ENCODE measurements around the gene CARD8.
A peak's percentile ranks its signal among the peaks of the same experiment; 100 is the strongest.
"Not testable (repeated sequence)": the region's sequence is repeated elsewhere in the genome, so short reads cannot be mapped to it uniquely, and the experiment has no call there.

CARD8 gene, protein sequence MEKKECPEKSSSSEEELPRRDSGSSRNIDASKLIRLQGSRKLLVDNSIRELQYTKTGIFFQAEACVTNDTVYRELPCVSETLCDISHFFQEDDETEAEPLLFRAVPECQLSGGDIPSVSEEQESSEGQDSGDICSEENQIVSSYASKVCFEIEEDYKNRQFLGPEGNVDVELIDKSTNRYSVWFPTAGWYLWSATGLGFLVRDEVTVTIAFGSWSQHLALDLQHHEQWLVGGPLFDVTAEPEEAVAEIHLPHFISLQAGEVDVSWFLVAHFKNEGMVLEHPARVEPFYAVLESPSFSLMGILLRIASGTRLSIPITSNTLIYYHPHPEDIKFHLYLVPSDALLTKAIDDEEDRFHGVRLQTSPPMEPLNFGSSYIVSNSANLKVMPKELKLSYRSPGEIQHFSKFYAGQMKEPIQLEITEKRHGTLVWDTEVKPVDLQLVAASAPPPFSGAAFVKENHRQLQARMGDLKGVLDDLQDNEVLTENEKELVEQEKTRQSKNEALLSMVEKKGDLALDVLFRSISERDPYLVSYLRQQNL

GRCh38 chr19:48255376-48256303 is at the start of gene CARD8:
CARD8 (minus strand) TSS chr19:48255912; CDS start chr19:48241020, 14,892 bp downstream.
- peak; percentile 91 to 92 for DNase-seq

DNA sequence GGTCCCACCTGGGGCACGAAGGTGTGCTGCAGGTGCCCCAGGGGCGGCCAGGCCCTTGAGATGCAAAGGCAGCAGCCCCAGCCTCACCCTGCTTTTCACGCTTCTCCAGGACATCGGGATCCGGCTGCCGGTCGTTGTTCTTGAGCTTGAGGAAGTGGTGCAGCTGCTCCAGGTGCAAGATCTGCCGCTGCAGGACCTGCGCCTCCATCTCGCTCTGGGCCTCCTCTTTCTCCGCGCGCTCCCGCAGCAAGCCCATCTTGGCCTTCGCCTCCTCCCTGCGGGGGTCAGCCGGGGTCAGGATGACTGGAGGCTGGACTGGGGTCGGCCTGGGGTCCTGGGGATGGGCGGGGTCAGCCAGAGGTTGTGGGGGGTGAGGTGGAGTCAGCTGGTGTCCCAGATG is 48.2 kb upstream of the CARD8 start:
- DNase-seq = no peak

GRCh38 chr19:48303367-48303766 is 47.7 kb upstream of the CARD8 start:
- DNase-seq = no peak

DNA sequence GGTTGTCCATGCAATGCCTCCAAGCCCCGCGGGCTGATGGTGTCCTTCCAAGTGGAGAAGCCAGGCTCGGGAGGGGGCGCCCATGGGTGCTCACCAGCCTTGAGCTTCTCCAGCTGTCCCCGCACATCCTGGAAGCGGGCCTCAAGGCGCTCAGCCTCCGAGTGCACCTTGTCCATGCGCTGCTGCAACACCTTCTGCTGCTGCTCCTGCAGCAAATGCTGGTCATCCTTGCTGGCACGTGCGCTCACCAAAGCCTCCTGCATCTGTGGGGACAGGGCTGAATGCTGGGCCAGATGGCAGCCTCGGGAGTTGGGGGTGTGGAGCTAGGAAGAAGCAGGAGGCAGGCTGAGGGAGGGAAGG is 46.9 kb upstream of the CARD8 start:
- DNase-seq = no peak

GRCh38 chr19:48301886-48302599 is 46.3 kb upstream of the CARD8 start:
- no peak for DNase-seq

DNA sequence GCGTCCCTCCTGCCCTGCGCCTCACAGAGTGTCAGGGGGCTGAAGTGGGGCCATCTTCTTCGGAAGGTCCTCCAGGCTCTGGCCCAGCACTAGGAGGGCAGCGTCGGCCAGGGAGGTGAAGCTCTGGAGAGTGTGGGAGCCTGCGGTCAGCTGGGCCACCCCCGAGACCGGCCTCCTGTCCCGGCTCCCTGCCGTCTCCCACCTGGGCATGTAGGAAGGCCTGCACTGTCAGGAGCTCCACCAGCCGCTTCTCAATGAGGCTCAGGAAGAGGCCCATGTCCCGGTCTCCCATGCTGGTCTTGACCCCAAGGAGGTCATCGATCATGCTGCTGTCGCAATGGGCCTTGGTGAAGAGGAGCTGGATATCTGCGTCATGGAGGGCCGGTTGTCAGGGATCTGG is 42.3 kb upstream of the CARD8 start:
- no peak for DNase-seq

GRCh38 chr19:48296963-48297734 is 41.4 kb upstream of the CARD8 start:
- no peak for DNase-seq

DNA sequence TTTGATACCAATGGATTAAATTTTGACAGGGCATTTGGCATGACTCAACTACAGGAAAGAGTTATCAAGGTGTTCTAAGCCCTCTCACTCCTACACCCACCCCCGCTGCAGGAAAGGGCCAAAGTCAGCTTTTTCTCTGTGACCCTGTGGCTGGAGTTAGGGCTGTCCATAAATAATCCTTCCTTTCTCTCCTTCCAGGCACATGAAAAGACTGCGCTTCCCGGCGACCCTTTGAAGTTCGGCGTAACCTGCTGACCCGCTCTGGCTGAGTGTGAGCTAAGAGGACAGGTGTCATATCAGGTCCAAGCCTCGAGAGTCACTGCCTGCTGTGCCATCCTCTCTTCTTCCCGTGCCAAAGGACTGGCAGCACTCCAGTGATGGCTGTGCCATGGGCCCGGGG is 39.7 kb upstream of the CARD8 start:
- DNase-seq = no peak

DNA sequence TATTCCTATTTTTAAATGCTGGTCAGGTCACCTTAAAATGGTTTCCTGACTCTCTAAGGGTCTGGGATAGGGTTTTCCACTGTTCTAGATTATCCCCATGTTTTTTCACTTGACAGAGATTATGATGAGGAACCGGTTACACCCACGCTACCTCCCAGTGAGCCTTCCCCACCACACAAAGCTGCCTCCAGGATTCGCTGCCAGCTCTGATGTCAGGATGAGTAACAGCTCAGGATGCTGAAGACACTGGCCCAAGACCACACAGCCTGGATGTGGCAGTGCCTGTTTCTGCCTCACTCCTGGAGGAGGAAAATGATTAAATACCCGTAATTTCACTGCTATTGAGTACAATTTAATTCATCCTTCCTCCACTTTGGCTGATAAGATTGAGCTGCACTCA is 37.1 kb upstream of the CARD8 start:
- DNase-seq = no peak

DNA sequence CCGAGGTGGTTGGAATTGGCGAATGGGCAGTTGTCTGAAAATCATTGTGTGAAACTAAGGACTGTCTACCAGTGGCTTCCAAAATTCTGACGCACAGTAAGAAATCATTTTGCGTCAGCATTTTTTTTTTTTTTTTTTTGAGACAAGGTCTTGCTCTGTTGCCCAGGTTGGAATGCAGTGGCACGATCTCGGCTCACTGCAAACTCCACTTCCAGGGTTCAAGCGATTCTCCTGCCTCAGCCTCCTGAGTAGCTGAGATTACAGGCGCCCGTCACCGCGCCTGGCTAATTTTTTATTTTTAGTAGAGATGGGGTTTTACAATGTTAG is 35.7 kb upstream of the CARD8 start:
- not testable (repeated sequence) for DNase-seq

DNA sequence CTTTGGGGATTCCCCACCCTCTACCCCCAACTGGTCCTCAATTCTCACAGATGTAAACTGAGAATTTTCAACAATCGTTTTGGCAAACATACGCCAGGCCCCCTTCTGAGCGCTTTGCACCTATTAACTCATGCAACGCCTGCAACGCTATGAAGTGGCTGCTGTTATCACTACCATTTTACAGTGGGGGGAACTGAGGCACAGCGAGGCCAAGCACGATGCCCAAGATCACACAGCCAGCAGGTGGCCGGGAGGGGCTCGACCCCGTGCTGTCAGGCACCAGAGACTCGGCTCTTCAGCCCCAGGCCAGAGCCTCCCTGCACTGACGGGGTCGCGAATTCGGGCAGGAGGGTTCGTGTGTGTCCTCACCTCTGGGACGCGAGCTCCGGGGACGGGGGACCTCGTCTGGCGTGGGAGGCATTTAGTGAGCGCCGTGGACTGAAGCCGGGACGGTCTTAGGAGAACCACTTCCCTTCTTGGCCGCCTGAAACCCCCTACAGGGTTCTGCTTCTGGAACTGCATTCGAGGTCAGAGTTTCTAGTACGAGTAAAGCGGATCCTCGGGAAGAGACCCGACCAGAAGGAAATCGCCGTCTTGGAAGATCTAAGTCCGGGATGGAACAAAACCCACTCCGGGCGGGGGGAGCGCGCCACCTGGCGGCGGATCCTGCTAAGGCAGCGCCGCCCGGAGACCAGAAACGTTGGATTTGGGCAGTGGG is 35.2 kb upstream of the CARD8 start:
- peak in 1 of 2 experiments; percentile 67 for DNase-seq

DNA sequence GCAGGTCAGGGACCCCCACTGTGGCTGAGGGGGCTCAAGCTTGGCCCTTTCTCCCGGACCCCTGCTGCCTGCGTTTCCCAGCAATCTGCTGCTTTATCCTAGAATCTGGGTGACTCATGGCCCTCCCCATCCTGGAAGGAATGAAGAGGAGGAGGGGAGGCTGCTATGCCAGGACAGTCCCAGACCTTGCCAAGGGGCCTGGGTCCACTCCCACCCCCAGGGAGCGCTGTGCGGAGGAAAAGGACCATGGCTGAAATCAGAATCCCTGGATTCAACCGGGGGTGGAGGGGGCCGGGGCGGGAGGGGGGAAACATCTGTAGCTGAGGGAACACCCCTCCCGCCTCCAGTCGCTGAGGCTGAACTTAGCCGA is 34.7 kb upstream of the CARD8 start:
- peak in 1 of 2 experiments; percentile 16 for DNase-seq

- DNase-seq = no peak
Observed at GRCh38 chr19:48287748-48288147, 32.0 kb upstream of the CARD8 start.

GRCh38 chr19:48284896-48285295 is 29.2 kb upstream of the CARD8 start:
- DNase-seq = no peak

GRCh38 chr19:48283908-48284307 is 28.2 kb upstream of the CARD8 start:
- DNase-seq = no peak

DNA sequence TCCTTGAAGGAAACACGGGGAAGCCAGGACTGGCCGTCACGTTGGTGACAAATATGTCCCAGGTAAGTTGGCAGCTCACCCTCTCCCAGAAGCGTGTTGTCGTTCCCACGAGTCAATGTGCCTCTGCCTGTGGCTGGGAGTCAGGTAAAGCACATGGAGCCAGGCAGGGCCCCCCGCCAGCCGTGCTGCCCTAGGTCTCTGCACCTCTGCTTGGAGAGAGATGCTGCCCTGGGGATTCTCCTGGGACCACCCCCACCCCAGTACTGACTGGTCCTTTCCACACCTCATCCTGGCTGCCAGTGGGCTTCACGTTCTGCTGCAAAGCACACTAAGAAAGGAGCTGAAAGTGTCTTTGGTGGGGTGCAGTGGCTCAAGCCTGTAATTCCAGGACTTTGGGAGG is 24.0 kb upstream of the CARD8 start:
- no peak for DNase-seq

DNA sequence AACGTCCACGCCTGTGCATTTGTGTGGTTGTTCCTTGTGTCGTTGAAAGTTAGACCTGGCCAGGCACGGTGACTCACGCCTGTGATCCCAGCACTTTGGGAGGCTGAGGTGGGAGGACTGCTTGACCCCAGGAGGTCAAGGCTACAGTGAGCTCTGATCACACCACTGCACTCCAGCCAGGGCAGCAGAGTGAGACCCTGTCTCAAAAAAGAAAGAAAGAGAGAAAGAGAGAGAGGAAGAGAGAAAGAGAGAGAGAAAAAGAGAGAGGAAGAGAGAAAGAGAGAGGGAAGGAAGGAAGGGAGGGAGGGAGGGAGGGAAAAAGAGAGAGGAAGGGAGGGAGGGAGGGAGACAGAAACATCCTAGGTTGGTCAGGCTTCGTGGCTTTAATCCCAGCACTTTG is 19.2 kb upstream of the CARD8 start:
- DNase-seq = no peak

DNA sequence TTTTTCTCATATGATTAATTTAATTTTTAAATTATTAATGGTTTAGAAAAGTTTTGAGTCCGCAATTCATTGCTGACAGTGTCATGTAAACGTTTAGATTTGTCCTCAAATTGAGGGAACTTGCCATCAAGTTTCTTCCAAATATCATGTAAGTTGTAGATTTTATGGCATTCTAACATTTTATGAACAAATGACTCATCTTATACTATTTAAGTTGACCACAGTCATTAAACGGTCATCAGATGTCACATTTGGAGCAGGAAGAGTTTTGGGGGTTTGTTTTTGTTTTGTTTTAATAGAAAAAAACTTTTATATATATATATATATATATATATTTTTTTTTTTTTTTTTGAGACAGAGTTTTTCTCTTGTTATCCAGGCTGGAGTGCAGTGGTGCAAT is 18.5 kb upstream of the CARD8 start:
- no peak for DNase-seq

DNA sequence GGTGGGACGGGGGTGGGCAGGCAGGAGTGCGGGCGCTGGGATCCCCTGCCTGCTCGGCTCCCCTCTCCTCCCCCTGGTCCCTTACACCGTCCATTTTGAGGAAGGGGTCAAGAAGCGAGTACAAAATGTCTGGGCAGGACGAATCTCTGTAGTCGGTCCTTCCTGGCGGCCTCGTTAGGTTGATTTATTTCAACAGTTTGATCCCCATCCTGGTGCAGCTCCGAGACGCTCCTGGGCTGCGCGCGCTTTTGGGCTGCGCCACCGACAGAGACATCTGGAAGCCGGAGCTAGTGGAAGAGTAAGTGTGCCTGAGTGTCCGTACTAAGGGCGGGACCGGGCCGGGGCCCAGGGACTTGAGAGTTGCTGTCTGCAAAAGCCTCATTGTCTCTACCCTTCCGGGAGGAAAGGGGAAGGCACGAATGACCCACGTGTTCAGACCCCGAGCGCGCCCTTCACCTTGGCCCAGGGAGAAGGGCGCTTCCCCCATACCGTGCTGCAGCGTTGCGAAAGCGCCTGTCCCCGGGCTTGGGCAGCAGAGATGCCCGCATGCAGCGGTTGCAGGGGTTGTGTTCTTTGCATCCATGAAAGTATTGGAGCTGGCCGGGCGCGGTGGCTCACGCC is 15.9 kb upstream of the CARD8 start:
- DNase-seq = peak; percentile 66 to 68

GRCh38 chr19:48269617-48270026 is 13.9 kb upstream of the CARD8 start:
- not testable (repeated sequence) for DNase-seq

GRCh38 chr19:48265326-48265725 is 9.6 kb upstream of the CARD8 start:
- not testable (repeated sequence) for DNase-seq

Data from NCI-H526 (cell line).